IPS-18c (cell line): ENCODE measurements around the gene ARSD.

ENCODE experiments used
- H3K4me3 ChIP-seq: 2 replicates; pipeline ENCODE4 v1.7.0; 2013; ENCODE audit warnings: low read depth, mild to moderate bottlenecking, low read length, moderate library complexity; ENCODE audit not compliant: insufficient read depth
- H3K9me3 ChIP-seq: one replicate; pipeline ENCODE4 v1.6.1; 2013; ENCODE audit warnings: mild to moderate bottlenecking, low read length, moderate library complexity; ENCODE audit not compliant: control insufficient read depth, insufficient read depth

Gene ARSD

DNA sequence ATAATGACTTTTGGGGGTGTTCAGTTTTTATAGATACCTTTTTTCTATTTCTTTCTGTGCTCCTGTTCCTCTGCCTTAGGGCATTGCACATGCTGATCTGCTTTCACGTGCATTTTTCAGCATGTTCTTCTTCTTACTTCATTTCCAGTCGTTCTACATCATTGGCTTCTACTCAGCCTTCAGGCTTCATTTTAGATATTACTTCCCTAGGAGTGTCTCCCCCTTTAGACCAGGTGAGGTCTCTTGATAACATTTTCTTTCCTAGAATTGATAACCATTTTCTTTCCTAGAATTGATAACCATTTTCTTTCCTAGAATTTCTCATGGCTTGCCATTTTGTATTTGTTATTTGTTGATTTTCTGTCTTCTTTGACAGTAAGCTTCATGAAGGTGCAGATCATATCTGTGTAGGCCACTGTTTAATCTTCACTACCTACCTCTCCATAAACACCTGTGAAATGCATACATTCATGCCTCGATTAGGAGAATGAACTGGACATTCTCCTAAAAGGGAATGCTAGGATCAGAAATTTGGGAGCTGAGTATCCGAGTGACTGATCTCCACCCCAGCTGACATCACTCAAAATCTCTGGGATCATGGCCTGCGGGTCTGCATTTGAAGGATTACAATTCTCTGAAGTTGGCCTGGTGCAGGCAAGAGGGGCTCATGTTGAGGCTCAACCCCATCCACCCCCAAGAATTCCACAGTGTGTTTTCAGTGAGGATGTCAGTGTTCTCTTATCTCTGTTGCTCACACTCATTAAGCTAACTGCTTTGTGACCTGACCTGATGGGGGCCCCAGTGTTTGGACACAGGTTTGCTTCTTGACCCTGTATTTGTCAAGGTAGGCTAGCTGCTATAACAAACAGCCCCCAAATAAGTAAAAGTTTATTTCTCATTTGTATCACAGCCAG is 54.7 kb downstream of the ARSD start:
- no peak overlapping the region for H3K4me3 ChIP-seq
- no peaks in the 10 kb centered on the region for H3K9me3 ChIP-seq

DNA sequence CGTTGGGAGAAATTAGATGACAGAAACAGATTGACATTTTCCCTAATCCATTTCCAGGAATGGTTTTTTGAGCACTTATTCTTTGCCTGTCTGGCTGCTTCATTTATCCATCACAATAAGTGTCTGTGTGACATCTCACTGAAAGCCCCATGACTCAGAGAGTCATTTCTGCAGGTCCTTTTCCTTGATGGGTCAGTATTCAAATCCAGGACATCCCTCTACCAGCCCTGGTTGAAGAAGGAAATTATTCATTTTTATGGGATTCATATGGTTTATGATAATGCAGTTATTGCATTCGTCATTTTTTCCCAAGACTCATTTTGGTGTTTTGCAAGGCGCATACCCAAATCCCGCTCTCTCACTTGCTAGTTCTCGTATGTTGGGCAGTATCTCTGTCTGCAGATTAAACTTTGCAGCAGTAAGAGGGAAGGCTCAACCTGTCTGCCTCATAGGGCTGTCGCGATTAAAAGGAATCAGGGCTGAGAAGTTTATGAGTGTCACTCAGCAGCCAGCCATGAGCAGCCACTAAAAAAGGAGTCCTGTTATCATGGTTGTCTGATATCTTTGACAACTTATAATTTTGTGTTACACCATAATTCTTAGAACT is 56.4 kb downstream of the ARSD start:
- no peak overlapping the region for H3K4me3 ChIP-seq
- H3K9me3 ChIP-seq, result no peaks in the 10 kb centered on the region

DNA sequence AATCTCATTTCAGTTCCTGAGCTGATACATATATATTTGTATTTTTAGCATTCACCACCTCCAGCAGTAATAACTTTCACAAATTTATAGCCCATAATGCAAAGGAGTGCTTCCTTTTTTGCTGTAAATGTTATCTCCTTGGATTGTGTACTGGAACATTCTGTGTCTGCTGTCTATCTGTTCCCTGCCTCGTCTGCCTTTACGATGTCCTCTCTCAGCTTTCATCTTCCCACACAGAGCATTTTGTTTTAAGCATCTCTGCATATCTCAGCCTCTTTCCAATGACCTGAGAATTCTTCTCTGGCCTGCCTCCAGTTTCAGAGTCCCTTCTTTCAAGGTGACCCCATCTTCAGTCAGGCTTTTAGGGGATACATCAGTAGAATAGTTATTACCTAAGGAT is 57.3 kb downstream of the ARSD start:
- no peak overlapping the region for H3K4me3 ChIP-seq
- H3K9me3 ChIP-seq, result no peaks in the 10 kb centered on the region

DNA sequence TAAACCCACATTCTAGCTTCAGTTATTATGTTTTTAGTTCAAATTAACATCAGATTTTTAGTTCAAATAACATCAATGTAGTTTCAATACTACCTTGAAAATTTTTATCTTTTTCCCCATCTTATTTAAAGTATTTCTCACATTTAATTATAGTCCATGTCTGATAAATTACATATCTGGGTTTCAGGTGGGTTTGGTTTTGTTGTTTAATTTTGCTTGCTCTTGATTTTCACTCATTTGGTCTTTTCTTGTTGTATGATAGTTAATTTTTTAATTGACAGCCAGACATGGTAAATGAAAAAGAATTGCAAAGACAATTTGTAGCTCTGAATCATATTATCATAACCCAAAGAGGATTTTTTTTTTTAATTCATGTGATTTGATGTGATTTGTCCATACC is 58.5 kb downstream of the ARSD start:
- no peaks in the 10 kb centered on the region for H3K9me3 ChIP-seq

DNA sequence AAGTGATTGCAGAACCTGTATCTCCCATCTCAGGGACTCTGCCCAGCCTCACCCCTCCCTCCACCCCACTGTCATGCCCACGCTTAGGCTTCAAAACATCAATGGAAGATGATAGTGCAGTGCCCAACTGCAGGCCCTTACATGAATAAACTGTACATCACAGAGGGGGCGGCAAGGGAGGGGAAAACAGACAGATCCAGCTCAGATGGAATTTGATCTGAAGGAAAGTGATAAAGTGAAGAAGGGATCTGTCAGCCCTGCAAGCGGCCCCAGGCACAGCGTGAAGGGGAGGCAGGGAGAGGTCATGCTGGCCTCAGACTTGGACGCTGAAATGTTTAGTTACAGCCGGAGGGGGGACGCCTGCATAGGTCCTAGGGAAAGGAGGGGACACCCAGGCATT is 61.9 kb downstream of the ARSD start:
- Histone ChIP-seq H3K9me3 (no peaks in the 10 kb centered on the region), H3K4me3 (no peak overlapping the region)

More for the DNA sequence above, 58.5 kb downstream of the ARSD start:
- H3K4me3 ChIP-seq, result no peak overlapping the region

DNA sequence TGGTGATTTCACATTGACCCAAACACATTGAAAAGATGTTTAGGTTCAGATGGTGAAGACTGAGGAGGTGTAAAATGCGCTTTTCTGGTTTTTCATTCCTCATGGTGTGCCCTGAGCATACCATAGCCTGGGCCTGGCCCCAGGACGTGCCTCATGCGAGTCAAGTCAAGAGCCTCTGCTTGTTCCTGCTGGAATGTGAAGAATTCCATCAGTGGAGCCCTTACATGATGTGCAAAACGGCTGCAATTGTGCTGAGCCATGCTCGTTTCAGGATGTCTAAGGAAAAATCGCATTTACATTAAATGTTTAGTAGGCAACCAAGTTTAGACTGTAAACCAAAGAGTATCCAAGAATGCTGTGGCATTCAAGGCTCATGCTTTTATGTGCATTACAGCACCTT is 65.5 kb downstream of the ARSD start:
- Histone ChIP-seq H3K9me3 (no peaks in the 10 kb centered on the region), H3K4me3 (no peak overlapping the region)

DNA sequence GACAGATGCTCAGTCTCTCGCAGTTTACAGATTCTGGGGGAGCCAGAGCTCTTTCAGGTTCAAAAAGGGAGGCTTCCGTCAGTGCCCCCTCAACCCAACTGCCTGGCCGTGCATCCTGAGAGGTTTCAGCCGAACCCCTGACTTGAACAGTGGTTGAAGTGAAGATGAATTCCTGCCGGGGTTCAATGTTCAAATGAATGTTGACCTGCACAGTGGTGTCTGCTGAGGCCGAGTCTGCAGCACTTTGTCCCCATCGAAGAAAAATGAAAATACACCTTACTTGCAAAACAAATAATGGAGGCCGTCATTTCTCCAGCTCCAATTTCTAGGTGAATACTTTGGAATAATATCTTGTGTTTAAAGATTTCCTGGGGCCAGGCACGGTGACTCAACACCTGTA is 66.7 kb downstream of the ARSD start:
- Histone ChIP-seq H3K4me3 (no peak overlapping the region), H3K9me3 (no peaks in the 10 kb centered on the region)

DNA sequence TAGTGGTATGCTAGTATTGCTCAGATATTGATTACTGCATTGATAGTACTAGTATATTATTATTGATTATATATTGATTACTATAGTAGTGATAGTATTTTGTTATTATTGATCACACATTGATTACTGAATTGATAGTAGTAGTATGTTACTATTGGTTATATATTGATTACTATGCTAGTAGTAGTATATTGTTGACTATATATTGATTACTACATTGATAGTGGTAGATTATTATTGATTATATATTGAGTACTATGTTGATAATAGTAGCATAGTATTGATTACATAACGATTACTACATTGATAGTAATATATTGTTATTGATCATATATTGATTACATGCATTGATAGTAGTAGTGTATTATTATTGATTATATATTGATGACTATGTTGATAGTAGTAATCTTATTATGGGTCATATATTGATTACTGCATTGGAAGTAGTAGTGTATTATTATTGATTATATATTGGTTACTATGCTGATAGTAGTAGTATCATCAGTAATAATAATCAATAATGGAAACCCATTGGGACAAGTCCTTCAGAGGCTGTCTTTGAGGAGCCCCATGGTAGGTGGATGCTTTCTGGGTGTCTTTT is 69.8 kb downstream of the ARSD start:
- Histone ChIP-seq H3K9me3 (no peaks in the 10 kb centered on the region), H3K4me3 (no peak overlapping the region)

DNA sequence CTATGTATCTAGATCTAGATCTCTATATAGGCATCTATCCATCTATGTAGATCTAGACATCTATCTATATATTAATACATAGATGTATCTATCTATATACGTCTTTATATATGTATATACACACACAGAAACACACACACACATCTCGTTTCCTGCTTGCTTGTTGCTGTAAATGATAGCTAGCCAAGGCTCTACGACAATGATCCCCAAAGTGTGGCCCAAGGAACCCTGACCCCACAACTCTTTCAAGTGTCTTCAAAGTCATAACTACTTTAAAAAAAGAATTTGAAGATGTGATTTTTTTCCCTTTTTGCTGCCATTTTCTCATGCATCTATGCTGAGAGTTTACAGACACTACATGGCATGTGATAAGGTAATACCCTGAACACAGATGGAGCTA is 71.6 kb downstream of the ARSD start:
- Histone ChIP-seq H3K4me3 (no peak overlapping the region), H3K9me3 (no peaks in the 10 kb centered on the region)

DNA sequence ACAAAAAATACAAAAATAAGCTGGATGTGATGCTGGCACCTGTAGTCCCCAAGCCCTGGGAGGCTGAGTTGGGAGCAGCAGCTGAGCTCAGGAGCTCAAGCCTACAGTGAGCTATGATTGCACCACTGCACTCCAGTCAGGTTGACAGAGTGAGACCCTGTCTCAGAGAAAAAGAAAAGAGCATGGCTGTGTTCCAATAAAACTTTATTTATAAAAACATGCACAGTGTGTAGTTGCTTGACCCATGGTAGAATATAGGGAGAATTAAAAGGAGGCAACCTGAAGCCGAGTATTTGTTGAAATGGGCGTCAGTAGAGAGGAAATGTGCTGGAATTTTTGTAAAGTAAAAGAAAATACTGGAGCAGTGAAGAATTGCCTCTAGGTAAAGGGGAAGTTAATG is 73.4 kb downstream of the ARSD start:
- Histone ChIP-seq H3K4me3 (no peak overlapping the region), H3K9me3 (no peaks in the 10 kb centered on the region)

DNA sequence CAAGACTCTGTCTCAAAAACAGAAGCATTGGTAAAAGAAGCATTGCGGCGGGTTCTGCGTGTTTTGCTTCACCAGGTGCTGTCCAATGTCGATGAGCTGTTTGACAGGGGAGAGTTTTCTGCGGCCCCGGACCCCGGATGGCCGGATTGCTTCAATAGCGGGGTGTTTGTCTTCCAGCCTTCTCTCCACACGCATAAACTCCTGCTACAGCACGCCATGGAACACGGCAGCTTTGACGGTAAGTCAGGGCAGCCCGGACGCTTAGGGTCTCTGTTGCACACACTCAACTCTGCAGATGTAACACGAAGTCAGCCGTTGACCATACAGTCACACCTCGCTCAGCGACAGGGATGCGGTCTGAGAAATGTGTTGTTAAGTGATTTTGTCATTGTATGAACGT is 74.2 kb downstream of the ARSD start:
- Histone ChIP-seq H3K4me3 (no peak overlapping the region), H3K9me3 (no peaks in the 10 kb centered on the region)
